OCI-LY3 (cell line): Measurements from ENCODE around the gene STK4.

ENCODE experiments used
- H2AFZ ChIP-seq: fragments of 200-600, 300-600 bp; shearing (Covaris generic); 2 replicates; pipeline ENCODE4 v1.6.0; 2014; ENCODE audit warnings: antibody characterized with exemption, low read depth, low read length
- H3K27ac ChIP-seq: fragments of 200-600, 300-600 bp; sonication (generic); 2 replicates; pipeline ENCODE4 v1.5.1; 2014; ENCODE audit warnings: mild to moderate bottlenecking, low read length, moderate library complexity, mixed read lengths
- H3K27me3 ChIP-seq: fragments of 200-600, 300-600 bp; sonication (generic); 2 replicates; pipeline ENCODE4 v1.6.1; 2014; ENCODE audit warnings: low read depth, low read length, mixed read lengths
- H3K36me3 ChIP-seq: fragments of 200-600, 300-600 bp; sonication (generic); replicated peaks from 2 replicates; pipeline ENCODE3; 2014; ENCODE audit warnings: low read depth, low read length, mixed read lengths
- H3K4me1 ChIP-seq: fragments of 300-600, 200-600 bp; sonication (generic); 2 replicates; pipeline ENCODE4 v1.6.1; 2014; ENCODE audit warnings: low read length, mixed read lengths
- H3K4me2 ChIP-seq: fragments of 200-600, 300-600 bp; sonication (generic); 2 replicates; pipeline ENCODE4 v1.6.1; 2014; ENCODE audit warnings: low read length, mixed read lengths
- H3K4me3 ChIP-seq: fragments of 300-600, 200-600 bp; sonication (generic); 2 replicates; pipeline ENCODE4 v1.5.1; 2014; ENCODE audit warnings: antibody characterized with exemption, mild to moderate bottlenecking, low read length, moderate library complexity
- H3K79me2 ChIP-seq: fragments of 300-600, 200-600 bp; shearing (Covaris generic); 2 replicates; pipeline ENCODE4 v1.6.1; 2014; ENCODE audit warnings: mild to moderate bottlenecking, low read length, mixed read lengths
- H3K9ac ChIP-seq: fragments of 300-600, 200-600 bp; shearing (Covaris generic); 2 replicates; pipeline ENCODE4 v1.6.0; 2014; ENCODE audit warnings: mild to moderate bottlenecking, low read length, moderate library complexity
- H3K9me3 ChIP-seq: fragments of 200-600, 300-600 bp; shearing (Covaris generic); 2 replicates; pipeline ENCODE4 v1.6.1; 2014; ENCODE audit warnings: low read length, mixed read lengths; ENCODE audit not compliant: insufficient read depth
- H4K20me1 ChIP-seq: fragments of 200-600, 300-600 bp; sonication (generic); 2 replicates; pipeline ENCODE4 v1.6.1; 2016; ENCODE audit warnings: low read length, mixed read lengths; ENCODE audit not compliant: insufficient read depth
- EZH2phosphoT487 ChIP-seq: fragments of 200-600 bp; shearing (Covaris generic); IDR thresholded peaks from 2 replicates; pipeline ENCODE4 v1.6.1; 2018; ENCODE audit warnings: antibody characterized with exemption, mixed run types, low read depth
- TF ChIP-seq, protein P1 (sequence below): fragments of 200-600, 300-600 bp; sonication (generic); IDR thresholded peaks from 2 replicates; pipeline ENCODE4 v1.5.1; 2014; ENCODE audit warnings: antibody characterized with exemption, low read length, low read depth

Gene STK4

DNA sequence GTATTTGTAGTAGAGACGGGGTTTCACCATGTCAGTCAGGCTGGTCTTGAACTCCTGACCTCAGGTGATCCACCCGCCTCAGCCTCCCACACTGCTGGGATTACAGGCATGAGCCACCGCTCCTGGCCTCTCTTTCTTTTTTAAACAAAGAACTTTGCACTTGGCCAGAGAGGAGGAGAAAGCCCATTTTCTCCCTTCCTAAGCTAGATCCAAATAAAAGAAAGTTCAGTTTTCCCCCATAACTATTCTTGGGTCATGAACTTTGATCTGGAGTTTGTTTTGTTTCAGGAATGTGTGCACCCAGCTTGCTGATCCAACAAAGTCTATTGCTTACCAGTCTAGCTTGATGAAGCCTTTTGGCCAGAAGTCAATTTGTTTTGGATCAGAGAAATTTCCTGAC lies 111.2 kb downstream of the STK4 start:
- H3K9me3 ChIP-seq = no peaks in the 10 kb centered on the region
- TF ChIP-seq, protein P1, sequence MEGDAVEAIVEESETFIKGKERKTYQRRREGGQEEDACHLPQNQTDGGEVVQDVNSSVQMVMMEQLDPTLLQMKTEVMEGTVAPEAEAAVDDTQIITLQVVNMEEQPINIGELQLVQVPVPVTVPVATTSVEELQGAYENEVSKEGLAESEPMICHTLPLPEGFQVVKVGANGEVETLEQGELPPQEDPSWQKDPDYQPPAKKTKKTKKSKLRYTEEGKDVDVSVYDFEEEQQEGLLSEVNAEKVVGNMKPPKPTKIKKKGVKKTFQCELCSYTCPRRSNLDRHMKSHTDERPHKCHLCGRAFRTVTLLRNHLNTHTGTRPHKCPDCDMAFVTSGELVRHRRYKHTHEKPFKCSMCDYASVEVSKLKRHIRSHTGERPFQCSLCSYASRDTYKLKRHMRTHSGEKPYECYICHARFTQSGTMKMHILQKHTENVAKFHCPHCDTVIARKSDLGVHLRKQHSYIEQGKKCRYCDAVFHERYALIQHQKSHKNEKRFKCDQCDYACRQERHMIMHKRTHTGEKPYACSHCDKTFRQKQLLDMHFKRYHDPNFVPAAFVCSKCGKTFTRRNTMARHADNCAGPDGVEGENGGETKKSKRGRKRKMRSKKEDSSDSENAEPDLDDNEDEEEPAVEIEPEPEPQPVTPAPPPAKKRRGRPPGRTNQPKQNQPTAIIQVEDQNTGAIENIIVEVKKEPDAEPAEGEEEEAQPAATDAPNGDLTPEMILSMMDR = no peak
- no peak for TF ChIP-seq EZH2phosphoT487
- H3K9ac ChIP-seq = no peak overlapping the region
- H2AFZ ChIP-seq = no peak overlapping the region
- no peaks in the 10 kb centered on the region for H3K4me1 ChIP-seq
- no peak overlapping the region for H3K27ac ChIP-seq
- no peaks in the 10 kb centered on the region for H3K27me3 ChIP-seq
- H3K4me2 ChIP-seq = no peak overlapping the region
- H3K4me3 ChIP-seq = no peak overlapping the region
- H3K36me3 ChIP-seq = peaks cover 94% of the 10 kb centered on the region
- peaks cover 89% of the 10 kb centered on the region for H3K79me2 ChIP-seq
- peaks cover 73% of the 10 kb centered on the region for H4K20me1 ChIP-seq

DNA sequence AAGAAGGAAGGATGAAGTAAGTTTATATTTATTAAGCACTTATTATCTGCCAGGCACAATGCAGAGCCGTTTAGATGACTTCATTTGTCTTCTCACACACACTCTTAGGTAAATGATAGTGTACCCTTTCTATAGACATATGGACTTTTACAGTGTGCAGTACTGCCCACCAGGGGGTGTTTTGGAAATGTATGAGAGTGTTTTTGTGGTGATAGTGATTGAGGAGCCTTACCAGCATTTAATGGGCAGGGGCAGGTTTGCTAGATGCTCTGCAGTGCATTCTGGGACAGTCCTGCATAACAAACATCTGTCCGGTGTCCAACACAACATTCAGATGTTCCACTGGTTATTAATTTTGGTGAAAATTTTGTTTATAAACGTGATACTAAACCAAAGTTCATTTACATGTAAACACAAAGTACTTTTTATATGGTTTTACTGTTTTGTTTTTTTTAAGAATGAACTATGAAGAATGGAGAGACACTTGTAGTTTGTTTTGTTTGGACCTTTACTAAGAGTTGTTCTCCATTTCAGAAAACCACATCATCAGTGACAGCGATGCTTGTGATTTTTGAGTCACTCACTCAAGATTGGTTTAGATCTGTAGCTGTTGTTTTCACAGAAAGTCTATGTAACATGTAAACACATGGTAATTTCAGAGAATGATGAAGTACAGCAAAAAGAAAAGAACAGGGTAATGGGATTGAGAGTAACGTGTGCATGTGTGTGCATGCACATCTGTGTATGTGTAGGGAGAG lies 114.7 kb downstream of the STK4 start:
- peaks cover 76% of the 10 kb centered on the region for H3K79me2 ChIP-seq
- peaks cover 69% of the 10 kb centered on the region for H4K20me1 ChIP-seq
- no peak overlapping the region for H3K27ac ChIP-seq
- H3K36me3 ChIP-seq = peaks cover 95% of the 10 kb centered on the region
- H3K27me3 ChIP-seq = no peaks in the 10 kb centered on the region
- no peak overlapping the region for H3K4me2 ChIP-seq
- no peak overlapping the region for H2AFZ ChIP-seq
- H3K9me3 ChIP-seq = no peaks in the 10 kb centered on the region
- H3K4me3 ChIP-seq = no peak overlapping the region
- no peak overlapping the region for H3K9ac ChIP-seq
- H3K4me1 ChIP-seq = 0 out of 2 replicates have a peak, but pooled peaks cover under 1% of the 10 kb centered on the region
- TF ChIP-seq EZH2phosphoT487 = no peak
- TF ChIP-seq, protein P1 = peak; percentile 40

DNA sequence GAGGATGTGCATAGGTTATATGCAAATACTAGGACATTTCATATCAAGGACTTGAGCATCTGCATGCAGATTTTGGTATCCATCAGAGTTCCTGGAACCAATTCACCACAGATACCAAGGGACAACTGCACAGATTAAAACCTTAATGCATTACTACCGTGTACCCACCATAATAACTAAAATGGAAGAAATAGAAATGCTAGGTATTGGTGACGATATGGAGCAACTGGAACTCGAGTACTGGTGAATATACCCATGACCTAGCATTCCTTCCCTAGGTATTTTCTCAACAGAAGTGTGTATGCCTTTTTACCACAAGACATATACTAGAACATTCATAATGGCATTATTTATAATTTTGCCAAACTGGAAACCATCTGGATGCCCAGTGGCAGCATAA lies 116.2 kb downstream of the STK4 start:
- peaks cover 96% of the 10 kb centered on the region for H3K36me3 ChIP-seq
- no peak overlapping the region for H3K27ac ChIP-seq
- TF ChIP-seq, protein P1 = no peak
- no peak for TF ChIP-seq EZH2phosphoT487
- H3K4me1 ChIP-seq = peaks cover 11% of the 10 kb centered on the region; the same call in 1 of the 2 replicates
- no peaks in the 10 kb centered on the region for H3K9me3 ChIP-seq
- H3K9ac ChIP-seq = no peak overlapping the region
- H3K4me2 ChIP-seq = no peak overlapping the region
- H4K20me1 ChIP-seq = peaks cover 68% of the 10 kb centered on the region
- H3K79me2 ChIP-seq = peaks cover 71% of the 10 kb centered on the region
- no peaks in the 10 kb centered on the region for H3K27me3 ChIP-seq
- no peak overlapping the region for H3K4me3 ChIP-seq
- no peak overlapping the region for H2AFZ ChIP-seq

DNA sequence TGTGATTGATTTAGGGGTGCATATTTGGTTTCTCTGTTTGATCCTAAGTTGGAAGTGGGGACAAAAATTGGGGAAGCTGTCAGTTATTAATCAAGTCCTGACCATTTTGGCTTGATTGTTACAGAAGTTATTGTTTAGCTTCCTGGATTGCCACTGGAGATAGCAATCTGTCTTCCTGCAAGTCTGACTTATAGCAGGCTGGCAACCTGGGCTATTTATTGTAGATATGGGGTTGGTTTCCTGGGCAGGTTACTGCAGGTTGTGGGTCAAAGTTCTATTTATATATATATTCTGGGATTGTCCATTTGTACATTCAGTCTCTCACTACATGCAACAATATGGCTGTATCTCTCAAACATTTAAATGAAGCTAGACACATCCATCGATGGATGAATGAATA lies 116.8 kb downstream of the STK4 start:
- peaks cover 11% of the 10 kb centered on the region; the same call in 1 of the 2 replicates for H3K4me1 ChIP-seq
- peaks cover 75% of the 10 kb centered on the region for H4K20me1 ChIP-seq
- no peak for TF ChIP-seq EZH2phosphoT487
- TF ChIP-seq, protein P1 = no peak
- H3K9me3 ChIP-seq = no peaks in the 10 kb centered on the region
- no peak overlapping the region for H2AFZ ChIP-seq
- no peak overlapping the region for H3K4me3 ChIP-seq
- H3K27ac ChIP-seq = no peak overlapping the region
- no peak overlapping the region for H3K4me2 ChIP-seq
- peaks cover 66% of the 10 kb centered on the region for H3K79me2 ChIP-seq
- no peak overlapping the region for H3K9ac ChIP-seq
- H3K36me3 ChIP-seq = peaks cover 97% of the 10 kb centered on the region
- no peaks in the 10 kb centered on the region for H3K27me3 ChIP-seq
